ENCODE measurements around the gene PBX1.
A peak's percentile ranks its signal among the peaks of the same experiment; 100 is the strongest.
"Not testable (repeated sequence)": the region's sequence is repeated elsewhere in the genome, so short reads cannot be mapped to it uniquely, and the experiment has no call there.

PBX1 gene

GRCh38 chr1:164558461-164559341 lies at the start of gene PBX1:
Gene PBX1 (plus strand): TSS chr1:164559184.
- peak; percentile 96 for DNase-seq (ENCODE audit: low spot score)

GRCh38 chr1:164510435-164510834 lies 48.5 kb upstream of the PBX1 start:
- no peak for DNase-seq (ENCODE audit: low spot score)

- no peak for DNase-seq (ENCODE audit: low spot score)
These were observed 47.8 kb upstream of the PBX1 start for GRCh38 chr1:164511001-164511705.

- DNase-seq (ENCODE audit: low spot score) = no peak
These were observed 43.8 kb upstream of the PBX1 start for GRCh38 chr1:164515231-164515630.

- no peak for DNase-seq (ENCODE audit: low spot score)
These were observed 43.2 kb upstream of the PBX1 start for GRCh38 chr1:164515711-164516331.

GRCh38 chr1:164516591-164516990 lies 42.4 kb upstream of the PBX1 start:
- no peak for DNase-seq (ENCODE audit: low spot score)

GRCh38 chr1:164518692-164519332 lies 40.2 kb upstream of the PBX1 start:
- no peak for DNase-seq (ENCODE audit: low spot score)

GRCh38 chr1:164519426-164519825 lies 39.6 kb upstream of the PBX1 start:
- DNase-seq (ENCODE audit: low spot score) = no peak

- DNase-seq (ENCODE audit: low spot score) = no peak
These were observed 34.2 kb upstream of the PBX1 start for GRCh38 chr1:164524810-164525209.

GRCh38 chr1:164534863-164535610 lies 23.9 kb upstream of the PBX1 start:
- DNase-seq (ENCODE audit: low spot score) = no peak

GRCh38 chr1:164552463-164552988 lies 6.5 kb upstream of the PBX1 start:
- DNase-seq (ENCODE audit: low spot score) = not testable (repeated sequence)

- no peak for DNase-seq (ENCODE audit: low spot score)
These were observed 1.7 kb upstream of the PBX1 start for GRCh38 chr1:164557270-164557669.

GRCh38 chr1:164559342-164560051 lies 513 bp downstream of the PBX1 start:
- DNase-seq (ENCODE audit: low spot score) = no peak

GRCh38 chr1:164560121-164560541 lies 1.1 kb downstream of the PBX1 start:
- DNase-seq (ENCODE audit: low spot score) = no peak

GRCh38 chr1:164560556-164560955 lies 1.6 kb downstream of the PBX1 start:
- no peak for DNase-seq (ENCODE audit: low spot score)

- DNase-seq (ENCODE audit: low spot score) = no peak
These were observed 2.0 kb downstream of the PBX1 start for GRCh38 chr1:164561007-164561406.

- DNase-seq (ENCODE audit: low spot score) = no peak
These were observed 2.5 kb downstream of the PBX1 start for GRCh38 chr1:164561472-164561871.

- DNase-seq (ENCODE audit: low spot score) = no peak
These were observed 3.1 kb downstream of the PBX1 start for GRCh38 chr1:164562061-164562460.

- DNase-seq (ENCODE audit: low spot score) = no peak
These were observed 3.5 kb downstream of the PBX1 start for GRCh38 chr1:164562511-164562910.

- DNase-seq (ENCODE audit: low spot score) = no peak
These were observed 4.0 kb downstream of the PBX1 start for GRCh38 chr1:164562947-164563520.

Data from AG08396 (cell line).